Keratinocyte (primary cell): ENCODE data around the gene SLC29A2.
"Not testable (repeated sequence)": the region's sequence is repeated elsewhere in the genome, so short reads cannot be mapped to it uniquely, and the experiment has no call there.

Source experiments
- CTCF ChIP-seq, 3 experiments: IDR thresholded peaks in 1 of 3; conservative IDR thresholded peaks in 1 of 3; optimal IDR thresholded peaks in 1 of 3; 2 replicates in 2 of 3; 3 replicates in 1 of 3; pipeline versions ENCODE3 to v1.5.1; 2011; ENCODE audit warnings: low read length in 3 of 3, mild to moderate bottlenecking in 3 of 3, moderate library complexity in 2 of 3, control low read depth in 1 of 3, inconsistent platforms in 1 of 3; ENCODE audit not compliant: insufficient read depth in 2 of 3; ENCODE audit errors: extremely low read depth in 1 of 3
- EZH2 ChIP-seq: IDR thresholded peaks from one replicate; pipeline ENCODE4 v1.6.1; 2012; ENCODE audit warnings: inconsistent platforms, mild to moderate bottlenecking, low read length, moderate library complexity

- not testable (repeated sequence) for TF ChIP-seq CTCF (optimal IDR thresholded peaks at IDR 0.05 in 1 of 3, IDR thresholded peaks at IDR 0.05 in 1 of 3, conservative IDR thresholded peaks at IDR 0.05 in 1 of 3; ENCODE audit: extremely low read depth in 1 of 3, insufficient read depth in 2 of 3, low read length in 3 of 3); EZH2
Observed at GRCh38 chr11:66320289-66320688, 51.3 kb downstream of the SLC29A2 start.
